Measurements from ENCODE around the gene RALBP1.

Gene RALBP1

GRCh38 chr18:9552616-9553015 is 77.3 kb downstream of the RALBP1 start:
- no peak for DNase-seq

DNA sequence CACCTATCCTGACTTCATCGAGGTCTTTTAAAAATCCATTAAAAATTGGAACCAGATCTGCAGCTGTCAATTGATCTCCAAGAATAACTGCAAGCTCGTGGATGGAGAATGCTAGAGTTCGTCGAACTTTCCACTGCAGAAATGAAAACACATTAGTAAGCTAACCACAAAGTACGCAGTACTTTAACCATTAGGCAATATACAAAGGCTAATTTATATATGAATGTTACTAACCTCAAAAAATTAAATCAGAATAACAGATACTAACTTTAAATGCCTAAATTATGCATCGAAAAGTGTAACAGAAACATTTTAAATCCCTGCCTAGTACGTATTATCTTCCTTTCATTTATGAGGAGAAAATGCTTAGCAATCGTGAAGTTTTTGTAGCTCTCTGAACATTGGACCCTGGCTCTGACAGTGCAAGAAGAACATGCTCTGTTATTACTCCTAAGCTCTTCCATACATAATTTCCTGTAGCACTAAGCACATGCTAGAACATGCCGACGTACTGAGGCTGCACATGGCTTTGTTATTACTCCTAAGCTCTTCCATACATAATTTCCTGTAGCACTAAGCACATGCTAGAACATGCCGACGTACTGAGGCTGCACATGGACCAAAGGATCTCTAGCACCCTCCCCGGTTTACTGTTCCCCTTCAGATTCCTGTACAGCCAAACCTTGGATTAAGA is 82.1 kb downstream of the RALBP1 start:
- DNase-seq = no peak

GRCh38 chr18:9558387-9559064 is 83.2 kb downstream of the RALBP1 start:
- DNase-seq = no peak

DNA sequence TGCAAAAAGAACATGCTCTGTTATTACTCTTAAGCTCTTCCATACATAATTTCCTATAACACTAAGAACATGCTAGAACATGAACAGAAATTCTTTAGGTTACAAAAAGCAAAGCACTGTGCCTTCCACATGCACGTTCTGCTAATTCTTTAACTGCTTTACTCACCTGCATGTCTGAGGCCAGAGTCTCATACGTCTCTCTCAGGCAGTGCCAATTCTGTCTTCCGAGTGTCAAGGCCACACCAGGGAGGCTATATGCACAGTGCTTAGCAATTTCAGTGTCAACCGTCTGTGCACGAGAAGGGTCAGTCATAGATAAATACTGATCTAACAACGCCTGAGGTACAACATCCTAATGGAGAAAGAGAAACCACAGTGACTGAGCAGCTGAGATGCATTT is 83.9 kb downstream of the RALBP1 start:
- no peak for DNase-seq

DNA sequence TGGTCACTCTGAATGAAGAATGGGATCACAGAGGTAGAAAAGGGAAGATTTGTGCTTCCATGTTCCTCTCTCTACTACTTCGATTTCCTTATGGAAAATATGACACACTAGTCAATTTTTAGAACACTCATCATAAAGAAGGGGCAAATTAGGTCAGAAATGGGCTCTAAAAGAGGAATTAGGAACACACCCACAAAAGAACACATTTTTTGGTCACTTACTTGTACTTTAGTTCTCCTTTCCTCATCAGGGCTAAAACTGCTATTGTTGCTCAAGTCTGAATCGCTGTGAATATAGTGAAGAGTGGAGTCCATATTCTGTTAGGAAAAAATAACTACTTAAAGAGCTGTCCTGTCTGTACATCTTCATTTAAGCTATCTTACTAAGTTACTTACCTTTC is 86.4 kb downstream of the RALBP1 start:
- no peak for DNase-seq

GRCh38 chr18:9562584-9562983 is 87.3 kb downstream of the RALBP1 start:
- DNase-seq = no peak

DNA sequence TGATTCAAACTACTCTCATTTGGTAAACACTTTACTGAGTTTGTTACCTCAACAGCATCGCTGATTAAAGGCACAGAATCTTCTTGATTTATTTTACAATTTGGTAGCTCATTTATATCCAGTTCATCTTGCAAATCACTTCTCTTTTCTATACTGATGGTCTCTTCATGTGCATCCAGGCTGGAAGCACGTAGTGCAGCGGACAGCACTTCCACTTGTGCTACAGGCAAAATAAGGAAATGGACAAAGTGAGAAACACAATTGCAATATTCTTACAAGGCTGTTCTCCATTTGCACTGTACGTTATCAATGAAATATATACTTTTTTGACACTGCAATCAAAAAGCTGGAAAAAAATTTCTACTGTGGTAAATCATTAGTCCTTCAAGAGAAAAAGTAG is 88.0 kb downstream of the RALBP1 start:
- DNase-seq = no peak

DNA sequence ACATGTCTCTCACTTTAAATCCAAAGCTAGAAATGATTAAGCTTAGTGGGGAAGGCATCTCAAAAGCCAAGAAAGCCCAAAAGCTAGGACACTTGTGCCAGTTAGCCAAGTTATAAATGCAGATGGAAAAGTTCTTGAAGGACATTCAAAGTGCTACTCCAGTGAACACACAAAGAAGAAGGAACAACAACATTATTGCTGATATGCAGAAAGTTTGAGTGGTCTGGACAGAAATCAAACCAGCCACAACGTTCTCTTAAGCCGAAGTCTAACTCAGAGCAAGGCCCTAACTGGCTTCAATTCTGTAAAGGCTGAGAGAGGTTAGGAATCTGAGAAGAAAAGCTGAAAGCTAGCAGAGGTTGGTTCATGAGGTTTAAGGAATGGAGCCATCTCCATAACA is 90.1 kb downstream of the RALBP1 start:
- DNase-seq = no peak

- no peak for DNase-seq
Observed at GRCh38 chr18:9568186-9568585, 92.9 kb downstream of the RALBP1 start.

- DNase-seq = no peak
Observed at GRCh38 chr18:9569178-9569577, 93.9 kb downstream of the RALBP1 start.

DNA sequence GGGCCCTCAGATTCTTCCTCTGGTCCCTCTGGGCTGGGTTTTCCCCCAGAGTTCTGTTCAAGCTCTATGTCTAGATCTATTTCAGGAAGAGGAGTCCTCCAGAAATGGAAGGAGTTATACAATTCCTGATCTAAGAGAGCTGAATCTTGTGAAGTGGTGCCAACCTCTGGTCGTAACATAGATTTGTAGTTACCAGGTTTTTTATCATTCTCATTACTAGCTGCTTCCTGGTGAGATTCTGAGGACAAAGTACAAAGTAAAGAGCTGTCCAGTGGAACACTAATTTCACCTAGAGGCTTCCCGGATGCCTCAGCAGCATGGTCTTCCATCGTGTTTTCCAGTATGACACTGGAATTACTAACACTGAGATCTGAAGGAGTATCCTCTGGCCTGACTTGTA is 94.9 kb downstream of the RALBP1 start:
- no peak for DNase-seq

DNA sequence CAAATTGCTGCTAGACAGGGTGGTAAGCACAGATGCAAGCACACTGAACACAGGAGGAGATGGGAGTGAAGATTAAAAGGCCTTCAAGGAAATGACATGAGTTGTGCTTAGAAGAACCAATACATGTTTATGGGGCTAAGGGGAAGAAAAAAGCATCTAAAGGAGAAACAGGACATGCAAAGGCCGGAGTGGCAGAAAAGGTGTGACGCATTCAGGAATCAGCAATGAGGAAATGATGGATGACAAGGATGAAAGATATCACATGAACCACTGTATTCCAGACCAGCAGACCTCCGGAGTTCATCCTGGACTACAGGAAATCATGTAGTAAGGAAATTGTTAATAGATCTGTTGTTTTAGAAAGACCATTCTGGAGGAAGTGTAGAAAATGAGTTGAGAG is 96.2 kb downstream of the RALBP1 start:
- no peak for DNase-seq

GRCh38 chr18:9574473-9575115 is 99.3 kb downstream of the RALBP1 start:
- DNase-seq = no peak

GRCh38 chr18:9575558-9575957 is 100.2 kb downstream of the RALBP1 start:
- no peak for DNase-seq

DNA sequence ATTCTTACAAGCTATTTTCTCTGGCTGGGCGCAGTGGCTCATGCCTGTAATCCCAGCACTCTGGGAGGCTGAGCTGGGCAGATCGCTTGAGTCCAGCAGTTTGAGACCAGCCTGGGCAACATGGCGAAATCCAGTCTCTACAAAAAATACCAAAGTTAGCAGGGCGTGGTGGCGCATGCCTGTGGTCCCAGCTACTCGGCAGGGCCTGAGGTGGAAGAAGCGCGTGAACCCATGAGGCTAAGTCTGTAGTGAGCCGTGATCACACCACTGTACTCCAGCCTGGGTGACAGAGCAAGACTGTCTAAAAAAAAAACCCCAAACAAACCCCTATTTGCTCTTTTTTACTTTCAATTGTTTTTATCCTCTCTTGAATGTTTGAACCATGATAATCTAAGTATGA is 102.0 kb downstream of the RALBP1 start:
- no peak for DNase-seq

DNA sequence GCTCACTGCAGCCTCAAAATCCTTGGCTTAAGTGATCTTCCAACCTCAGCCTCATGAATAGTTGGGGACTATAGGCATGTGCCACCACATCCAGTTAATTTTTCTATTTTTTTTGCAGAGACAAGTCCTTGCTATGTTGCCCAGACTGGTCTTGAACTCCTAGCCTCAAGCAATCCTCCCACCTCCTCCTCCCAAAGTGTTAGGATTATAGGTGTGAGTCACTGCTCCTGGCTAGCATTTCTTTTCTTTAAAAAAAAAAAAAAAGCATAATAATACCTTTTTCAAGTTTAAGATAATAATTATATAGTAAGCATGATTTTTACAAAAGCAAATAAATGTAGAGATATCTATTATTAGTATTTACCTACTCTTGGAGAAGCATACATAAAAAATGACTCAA is 103.0 kb downstream of the RALBP1 start:
- DNase-seq = no peak

GRCh38 chr18:9581667-9582066 is 106.4 kb downstream of the RALBP1 start:
- DNase-seq = no peak

GRCh38 chr18:9586814-9587213 is 111.5 kb downstream of the RALBP1 start:
- no peak for DNase-seq

Measured in GF-D8 (cell line).